GM12892 (cell line): ENCODE results near the gene COX4I1.

Experiments used
- POLR2A ChIP-seq: IDR thresholded peaks from 2 replicates; pipeline ENCODE4 v1.6.1; 2011; ENCODE audit warnings: low read depth, low read length, control low read depth
- POLR2AphosphoS5 ChIP-seq: IDR thresholded peaks from 2 replicates; pipeline ENCODE4 v1.6.1; 2011; ENCODE audit warnings: low read depth, low read length, control low read depth
- TAF1 ChIP-seq: IDR thresholded peaks from 2 replicates; pipeline ENCODE4 v1.6.1; 2011; ENCODE audit warnings: low read depth, mild to moderate bottlenecking, control low read depth, low read length, borderline replicate concordance

- no peak for TF ChIP-seq POLR2AphosphoS5
- TF ChIP-seq POLR2A: no peak
- TF ChIP-seq TAF1: no peak
Measured at GRCh38 chr16:85824161-85825135, 25.0 kb downstream of the COX4I1 start.
